A673 (cell line): ENCODE results near the gene CLK3.

Experiments used
- EZH2 ChIP-seq: fragments of 200-600 bp; sonication (generic); IDR thresholded peaks from 2 replicates; pipeline ENCODE4 v1.6.1; 2017; ENCODE audit warnings: borderline replicate concordance, low read depth, mild to moderate bottlenecking, mixed read lengths, antibody characterized with exemption, low read length; ENCODE audit not compliant: poor library complexity, severe bottlenecking
- TF ChIP-seq, protein P1 (sequence below): fragments of 300-800, 200-600 bp; sonication (generic); conservative IDR thresholded peaks from 2 replicates; pipeline ENCODE4 v1.5.1; 2017; ENCODE audit warnings: low read depth, mild to moderate bottlenecking, antibody characterized with exemption, low read length, moderate library complexity, mixed read lengths

- TF ChIP-seq, protein P1, sequence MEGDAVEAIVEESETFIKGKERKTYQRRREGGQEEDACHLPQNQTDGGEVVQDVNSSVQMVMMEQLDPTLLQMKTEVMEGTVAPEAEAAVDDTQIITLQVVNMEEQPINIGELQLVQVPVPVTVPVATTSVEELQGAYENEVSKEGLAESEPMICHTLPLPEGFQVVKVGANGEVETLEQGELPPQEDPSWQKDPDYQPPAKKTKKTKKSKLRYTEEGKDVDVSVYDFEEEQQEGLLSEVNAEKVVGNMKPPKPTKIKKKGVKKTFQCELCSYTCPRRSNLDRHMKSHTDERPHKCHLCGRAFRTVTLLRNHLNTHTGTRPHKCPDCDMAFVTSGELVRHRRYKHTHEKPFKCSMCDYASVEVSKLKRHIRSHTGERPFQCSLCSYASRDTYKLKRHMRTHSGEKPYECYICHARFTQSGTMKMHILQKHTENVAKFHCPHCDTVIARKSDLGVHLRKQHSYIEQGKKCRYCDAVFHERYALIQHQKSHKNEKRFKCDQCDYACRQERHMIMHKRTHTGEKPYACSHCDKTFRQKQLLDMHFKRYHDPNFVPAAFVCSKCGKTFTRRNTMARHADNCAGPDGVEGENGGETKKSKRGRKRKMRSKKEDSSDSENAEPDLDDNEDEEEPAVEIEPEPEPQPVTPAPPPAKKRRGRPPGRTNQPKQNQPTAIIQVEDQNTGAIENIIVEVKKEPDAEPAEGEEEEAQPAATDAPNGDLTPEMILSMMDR: no peak
- no peak for TF ChIP-seq EZH2
Observed at GRCh38 chr15:74656935-74657535, 41.4 kb downstream of the CLK3 start.
